Measurements from ENCODE around the gene RAB37.

RAB37 gene, protein sequence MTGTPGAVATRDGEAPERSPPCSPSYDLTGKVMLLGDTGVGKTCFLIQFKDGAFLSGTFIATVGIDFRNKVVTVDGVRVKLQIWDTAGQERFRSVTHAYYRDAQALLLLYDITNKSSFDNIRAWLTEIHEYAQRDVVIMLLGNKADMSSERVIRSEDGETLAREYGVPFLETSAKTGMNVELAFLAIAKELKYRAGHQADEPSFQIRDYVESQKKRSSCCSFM

DNA sequence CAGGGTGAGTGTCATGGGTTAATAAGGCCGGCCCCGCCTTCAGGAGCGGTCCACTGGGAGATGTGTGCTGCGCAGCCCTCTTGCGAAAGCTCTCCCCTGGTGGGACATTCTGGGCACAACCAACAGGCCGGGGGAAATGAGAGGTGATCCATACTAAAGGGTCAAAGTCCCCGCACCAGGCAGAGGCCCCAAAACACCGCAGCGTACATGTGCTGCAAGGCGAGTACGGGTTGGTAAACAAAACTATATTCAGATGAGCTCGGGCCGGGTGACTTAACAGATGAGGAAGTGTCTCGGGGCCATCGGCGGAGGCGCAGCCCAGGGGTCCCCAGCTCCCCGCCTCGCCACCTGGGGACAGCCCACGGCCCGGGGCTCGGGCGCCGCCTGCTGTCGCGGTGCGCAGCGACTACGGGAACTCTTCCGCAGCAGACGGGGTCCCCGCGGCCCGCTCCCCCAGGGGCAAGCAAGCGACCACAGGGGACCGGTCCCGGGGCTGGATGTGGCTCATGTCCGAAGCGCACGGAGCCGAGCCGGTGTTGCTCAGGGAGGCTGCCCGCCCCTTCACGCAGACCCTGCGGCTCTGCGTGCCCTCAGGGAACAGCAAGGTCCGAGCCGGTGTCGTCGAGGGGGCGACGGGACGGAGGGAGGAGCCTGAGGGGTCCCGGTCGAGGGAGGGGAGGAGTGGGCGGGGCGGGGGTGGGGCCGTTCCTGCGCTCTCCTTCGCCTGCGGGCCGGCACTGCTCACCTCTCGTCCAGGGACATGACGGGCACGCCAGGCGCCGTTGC lies at the start of gene RAB37:
TSS of gene RAB37 (plus strand) at position 744 of the 786 bp plus-strand sequence. CDS start at position 761, 17 bp downstream.
- no peak for DNase-seq (ENCODE audit: low read depth in 2 of 2)

DNA sequence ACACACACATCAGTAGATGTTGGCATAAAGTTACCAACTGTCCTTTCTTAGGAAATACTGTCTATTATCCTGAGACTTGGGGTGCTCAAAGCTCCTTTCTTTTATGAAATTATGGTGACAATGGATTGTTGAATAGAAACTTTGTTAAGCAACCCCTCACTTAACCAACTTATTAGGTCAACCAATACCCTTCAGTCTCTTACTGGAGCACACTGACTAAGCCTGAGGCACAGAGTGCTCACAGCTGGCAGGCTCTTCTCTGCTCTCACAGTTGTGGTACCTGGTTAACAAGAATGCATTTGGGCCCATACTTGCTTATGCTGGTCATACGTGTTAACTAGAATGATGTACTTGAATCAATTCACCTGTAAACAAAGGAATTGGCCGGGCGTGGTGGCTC lies 49.2 kb upstream of the RAB37 start:
- no peak for DNase-seq (ENCODE audit: low read depth in 2 of 2)

DNA sequence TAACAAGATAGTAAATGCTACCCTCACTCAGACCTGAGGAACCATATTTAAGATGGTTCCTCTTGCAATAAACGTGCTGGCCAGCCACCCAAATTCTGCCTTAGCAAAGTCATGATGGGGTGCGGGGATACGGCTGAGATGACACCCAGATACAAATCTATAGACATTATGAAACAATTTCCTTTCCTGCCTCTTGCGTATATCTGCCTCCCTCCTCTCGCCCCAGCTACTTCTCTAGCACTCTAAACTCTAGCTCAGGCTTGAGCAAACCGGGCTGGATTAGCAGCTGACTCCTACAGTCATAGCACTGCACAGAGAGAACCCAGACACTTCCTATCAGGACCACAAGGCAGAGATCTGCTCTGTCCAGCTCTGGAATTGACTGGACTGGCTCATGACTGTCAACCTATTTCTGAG lies 46.6 kb upstream of the RAB37 start:
- DNase-seq (ENCODE audit: low read depth in 2 of 2): no peak

DNA sequence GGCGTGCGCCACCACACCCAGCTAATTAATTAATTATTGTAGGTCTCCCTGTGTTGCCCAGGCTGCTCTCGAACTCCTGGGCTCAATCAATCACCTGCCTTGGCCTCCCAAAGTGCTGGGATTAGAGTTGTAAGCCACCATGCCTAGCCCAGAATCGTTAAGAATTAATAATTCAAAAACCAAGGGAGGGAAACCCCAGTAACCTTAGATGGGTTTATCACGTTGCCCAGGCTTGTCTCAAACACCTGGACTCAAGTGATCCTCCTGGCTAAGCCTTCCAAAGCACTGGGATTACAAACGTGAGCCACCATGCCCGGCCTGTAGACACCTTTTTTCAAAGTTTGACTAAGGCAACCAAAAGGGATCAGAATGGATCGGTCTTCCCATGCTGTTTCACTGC lies 45.9 kb upstream of the RAB37 start:
- DNase-seq (ENCODE audit: low read depth in 2 of 2): no peak

DNA sequence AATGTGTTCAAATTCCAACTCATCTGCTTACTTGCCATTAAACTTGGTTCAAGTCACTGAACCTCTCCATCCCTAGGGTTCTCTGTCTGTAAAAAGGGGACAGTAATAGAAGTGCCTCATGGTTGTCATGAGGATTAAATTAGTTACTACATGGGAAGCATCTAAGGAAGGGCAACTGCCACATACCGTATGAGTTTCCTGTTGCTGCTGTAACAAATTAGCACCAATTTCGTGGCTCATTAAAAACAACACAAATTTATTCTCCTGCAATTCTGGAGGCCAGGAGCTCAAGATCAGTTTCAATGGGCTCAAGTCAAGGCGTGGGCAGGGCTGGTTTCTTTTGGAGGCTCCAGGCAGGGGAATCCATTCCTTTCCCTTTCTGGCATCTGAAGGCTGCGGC lies 43.0 kb upstream of the RAB37 start:
- DNase-seq (ENCODE audit: low read depth in 2 of 2): no peak

DNA sequence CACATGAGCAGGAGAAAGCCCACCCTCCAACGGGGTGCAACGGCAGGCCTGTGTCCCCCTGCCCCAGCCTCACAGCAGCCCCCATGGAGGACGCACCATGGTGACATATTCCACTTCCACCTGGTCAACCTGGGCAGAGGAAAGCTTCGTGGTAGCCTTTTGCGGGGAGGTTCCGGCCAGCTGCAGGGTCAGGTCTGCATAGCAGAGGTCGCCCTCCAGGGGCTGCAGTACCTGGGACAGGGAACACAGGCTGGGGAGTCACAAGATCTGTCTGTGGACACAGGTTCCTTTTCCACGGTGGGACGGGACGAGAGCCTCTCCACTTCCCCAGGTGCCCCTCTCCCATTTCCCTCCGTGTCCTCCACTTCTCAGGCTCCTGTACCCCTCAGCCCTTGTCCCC lies 41.4 kb upstream of the RAB37 start:
- DNase-seq (ENCODE audit: low read depth in 2 of 2): no peak

DNA sequence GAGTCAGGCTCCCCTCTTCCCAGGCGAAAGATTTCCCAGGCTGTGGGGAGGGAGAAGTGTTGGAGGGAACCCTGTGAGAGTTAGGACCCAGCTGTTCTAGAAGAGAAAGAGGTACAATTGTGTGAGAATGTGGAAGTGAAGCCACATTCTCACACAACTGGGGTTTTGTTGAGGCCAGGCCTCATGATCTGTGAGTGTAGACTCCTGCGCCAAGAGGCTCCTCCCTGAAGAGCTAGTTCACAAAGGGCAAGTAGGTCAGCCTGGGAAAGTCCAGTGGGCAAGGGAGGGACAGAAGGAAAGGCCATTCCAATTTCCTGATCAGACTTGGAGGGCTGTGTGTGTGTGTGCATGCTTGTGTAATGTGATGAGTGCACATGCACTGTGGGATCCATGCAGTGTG lies 39.5 kb upstream of the RAB37 start:
- DNase-seq (ENCODE audit: low read depth in 2 of 2): no peak

DNA sequence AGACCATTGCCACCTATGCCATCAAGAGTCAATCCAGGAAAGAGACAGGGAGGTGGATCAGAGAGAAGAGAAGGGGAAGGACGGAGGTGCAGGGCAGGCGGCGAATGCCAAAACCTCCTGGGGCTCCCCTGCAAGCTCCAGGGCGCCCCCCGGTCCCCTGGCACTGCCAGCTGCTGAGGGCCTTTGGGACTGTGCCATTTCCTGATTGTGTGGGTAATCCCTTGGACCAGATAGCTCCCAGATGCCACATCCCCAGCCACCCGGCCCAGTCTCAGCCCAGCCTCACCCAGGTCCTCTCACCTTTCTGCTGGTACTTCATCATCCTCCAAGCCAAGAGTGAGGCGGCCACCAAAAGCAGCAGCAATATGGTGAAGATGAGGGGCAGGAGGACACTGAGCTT lies 39.0 kb upstream of the RAB37 start:
- DNase-seq (ENCODE audit: low read depth in 2 of 2): no peak

DNA sequence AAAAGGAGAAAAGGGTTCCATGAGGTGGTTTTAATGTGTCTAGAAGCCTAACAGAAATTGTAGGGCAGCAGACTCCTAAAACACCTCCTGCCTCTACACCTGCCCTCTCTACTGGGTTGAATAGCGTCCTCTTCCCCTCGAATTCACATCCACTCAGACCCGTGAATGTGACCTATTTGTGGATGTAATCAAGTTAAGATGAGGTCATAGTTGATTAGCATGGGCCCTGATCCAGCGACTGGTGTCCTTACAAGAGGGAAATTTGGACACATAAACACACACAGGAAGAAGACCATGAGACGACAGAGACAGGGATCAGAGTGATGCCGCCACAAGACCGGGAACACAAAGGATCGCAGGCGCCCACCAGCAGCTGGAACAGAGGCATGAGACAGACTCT lies 37.8 kb upstream of the RAB37 start:
- DNase-seq (ENCODE audit: low read depth in 2 of 2): no peak

DNA sequence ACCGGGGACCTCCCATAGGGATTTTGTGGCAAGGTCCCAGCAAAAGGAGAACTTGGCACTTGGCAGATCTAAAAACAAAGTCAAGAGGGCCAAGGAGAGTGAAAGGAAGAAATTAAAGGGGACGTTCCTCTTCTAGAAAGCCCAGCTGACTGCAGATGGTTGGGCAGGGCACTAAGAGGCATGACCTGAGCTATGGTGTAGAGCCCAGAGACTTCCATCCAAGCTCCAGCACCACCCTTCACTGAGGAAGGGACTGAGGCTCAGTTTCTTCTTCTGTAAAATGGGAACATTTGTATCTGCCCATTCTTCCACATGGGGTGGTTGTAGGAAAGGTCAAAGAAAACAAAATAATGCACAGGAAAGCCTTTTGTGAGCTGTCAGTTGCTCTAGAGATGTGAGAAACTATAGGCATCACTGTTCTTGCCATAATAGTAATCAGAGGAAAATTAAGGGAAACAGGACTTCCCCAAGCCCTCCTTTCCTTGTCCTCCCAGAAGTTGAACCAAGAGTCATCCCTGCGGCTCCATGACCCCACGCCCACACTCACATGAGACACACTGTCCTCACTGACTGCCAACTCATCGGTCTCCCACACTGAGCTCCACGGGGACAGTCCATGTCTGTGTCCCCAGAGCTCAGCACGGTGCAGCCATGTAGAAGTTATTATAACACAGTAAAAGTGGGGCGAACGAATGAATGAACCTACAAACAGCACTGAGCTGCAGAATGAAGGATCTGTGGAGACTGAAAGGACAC lies 34.8 kb upstream of the RAB37 start:
- DNase-seq (ENCODE audit: low read depth in 2 of 2): no peak

DNA sequence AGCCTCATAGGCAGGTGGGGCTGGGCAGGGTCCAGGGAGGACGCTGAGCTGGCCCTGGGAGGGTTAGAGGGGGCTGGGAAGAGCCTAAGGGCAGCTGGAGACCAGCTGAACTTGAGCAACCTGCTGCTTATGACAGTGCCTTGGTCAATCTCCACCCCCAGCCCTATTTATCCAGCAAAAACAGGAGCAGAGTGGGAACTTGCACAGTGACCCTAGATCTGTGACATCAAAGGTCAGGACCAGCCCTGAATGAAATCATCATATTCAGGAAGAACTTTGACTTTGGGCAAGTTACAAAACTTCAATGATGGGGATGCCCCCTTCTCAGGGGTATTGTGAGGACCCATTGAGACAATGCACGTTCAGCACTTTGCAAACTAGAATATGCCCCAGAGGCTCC lies 33.7 kb upstream of the RAB37 start:
- no peak for DNase-seq (ENCODE audit: low read depth in 2 of 2)

DNA sequence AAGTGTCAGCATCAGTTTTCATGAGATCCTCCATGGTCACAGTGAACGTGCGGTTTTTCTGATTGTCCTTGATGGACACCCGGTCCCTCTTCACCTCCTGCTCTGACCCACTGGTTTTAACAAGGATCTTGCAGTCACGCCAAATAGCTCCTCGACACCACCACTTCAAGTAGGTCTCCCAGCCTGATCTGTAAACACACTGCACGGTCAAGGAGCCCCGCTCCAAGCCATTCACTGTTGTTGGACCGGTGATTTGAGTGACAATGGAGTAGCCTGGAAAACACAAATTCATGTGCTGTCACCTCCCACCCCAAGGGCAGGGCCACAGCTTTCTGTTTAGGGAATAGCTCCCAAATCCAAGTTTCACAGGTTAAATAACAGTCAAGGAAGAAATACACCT lies 32.5 kb upstream of the RAB37 start:
- no peak for DNase-seq (ENCODE audit: low read depth in 2 of 2)

DNA sequence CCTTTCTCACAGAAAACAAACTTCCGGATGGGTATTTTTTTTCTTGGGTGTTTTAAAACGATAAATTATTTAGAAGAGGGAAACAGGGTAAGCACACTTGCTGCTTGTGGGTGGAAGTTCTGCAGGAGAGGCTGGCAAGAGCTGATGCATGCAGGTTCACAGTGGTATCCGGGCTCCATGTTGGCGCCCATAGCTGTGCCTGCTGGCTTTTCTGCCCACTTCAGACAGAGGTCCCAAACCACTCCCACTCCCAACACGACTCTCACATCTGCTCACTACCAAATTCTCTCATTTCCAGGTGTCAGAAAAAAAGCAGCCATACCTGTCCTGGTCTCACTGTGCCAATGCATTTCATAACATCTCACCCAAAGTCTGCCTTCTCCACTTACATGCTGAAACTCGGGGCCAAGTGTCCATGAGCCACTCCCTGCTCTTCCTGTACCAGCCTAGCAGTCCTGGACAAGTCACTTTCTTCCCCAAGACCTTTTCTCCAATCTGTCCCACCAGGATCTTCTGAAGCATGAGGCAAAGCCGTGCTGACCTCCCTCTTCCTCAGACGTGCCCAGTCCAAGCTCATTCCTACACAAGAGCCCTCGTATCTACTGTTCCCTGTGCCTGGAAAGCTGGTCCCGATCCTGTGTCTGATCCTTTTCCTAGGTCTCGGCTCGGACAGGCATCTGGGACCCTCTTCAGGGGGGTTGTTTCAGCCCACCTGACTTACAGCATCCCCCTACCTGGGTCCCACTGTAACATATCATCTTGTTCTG lies 25.8 kb upstream of the RAB37 start:
- DNase-seq (ENCODE audit: low read depth in 2 of 2): no peak

DNA sequence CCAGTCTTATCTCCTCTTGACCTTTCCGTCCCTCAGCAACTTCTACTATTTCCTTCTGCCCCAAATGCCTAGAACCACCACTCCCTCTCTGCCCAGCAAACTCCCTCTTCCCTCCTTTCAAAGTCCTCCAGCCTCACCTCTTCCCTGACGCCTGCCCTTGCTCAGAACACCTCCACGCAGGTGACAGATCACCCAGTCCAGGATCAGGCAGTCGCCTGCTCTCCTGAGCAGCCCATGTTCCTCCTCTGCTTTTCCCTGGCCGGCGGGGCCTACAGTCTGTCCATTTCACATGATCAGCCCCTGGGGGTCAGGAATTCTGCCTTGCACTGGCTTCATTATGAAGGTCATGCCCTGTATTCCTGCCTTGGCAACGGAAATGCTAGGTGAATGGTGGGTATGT lies 24.8 kb upstream of the RAB37 start:
- DNase-seq (ENCODE audit: low read depth in 2 of 2): no peak

DNA sequence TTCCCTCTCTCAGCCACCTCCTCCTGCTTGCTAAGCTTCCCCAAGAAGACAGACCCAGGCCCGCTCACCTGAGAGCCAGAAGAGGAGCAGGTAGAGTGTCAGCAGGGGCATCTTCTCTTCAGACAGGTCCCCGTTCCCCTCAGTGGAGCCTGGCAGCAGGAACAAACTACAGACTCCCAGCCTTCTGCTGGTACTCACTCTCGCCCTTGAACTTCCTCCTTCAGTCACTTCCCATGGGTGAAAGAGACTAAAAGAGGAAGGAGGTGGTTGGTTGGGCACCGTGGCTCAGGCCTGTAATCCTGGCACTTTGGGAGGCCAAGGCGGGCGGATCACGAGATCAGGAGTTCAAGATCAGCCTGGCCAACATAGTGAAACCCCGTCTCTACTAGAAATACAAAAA lies 24.3 kb upstream of the RAB37 start, which contains the start of gene CD300LF:
TSS of gene CD300LF (minus strand) at position 168 of the 400 bp plus-strand sequence. CDS start at position 111, 57 bp downstream.
- DNase-seq (ENCODE audit: low read depth in 2 of 2): no peak

DNA sequence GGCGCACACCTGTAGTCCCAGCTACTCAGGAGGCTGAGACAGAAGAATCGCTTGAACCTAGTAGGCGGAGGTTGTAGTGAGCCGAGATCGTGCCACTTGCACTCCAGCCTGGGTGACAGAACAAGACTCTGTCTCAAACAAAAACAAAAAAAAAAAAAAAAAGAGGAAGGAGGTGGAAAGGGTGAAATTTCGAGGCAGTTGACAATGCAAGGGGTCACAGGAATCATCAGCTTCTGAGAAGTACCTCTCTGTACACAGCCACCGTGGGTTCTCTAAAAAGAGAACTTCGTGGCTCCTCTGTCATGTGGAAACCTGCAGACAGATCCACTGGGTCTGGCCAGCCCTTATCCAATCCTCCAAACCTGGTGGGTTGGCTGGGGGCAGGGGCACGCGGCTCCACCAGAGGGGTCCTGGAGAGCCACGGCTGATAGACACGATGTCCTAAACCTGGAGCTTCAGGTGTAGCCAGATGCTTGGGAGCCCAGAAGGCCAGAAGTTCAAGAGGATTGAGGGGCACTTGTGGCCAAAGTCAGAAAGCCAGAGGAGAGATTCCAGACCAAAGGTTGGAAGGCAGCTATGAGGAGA lies 23.8 kb upstream of the RAB37 start:
- DNase-seq (ENCODE audit: low read depth in 2 of 2): no peak

DNA sequence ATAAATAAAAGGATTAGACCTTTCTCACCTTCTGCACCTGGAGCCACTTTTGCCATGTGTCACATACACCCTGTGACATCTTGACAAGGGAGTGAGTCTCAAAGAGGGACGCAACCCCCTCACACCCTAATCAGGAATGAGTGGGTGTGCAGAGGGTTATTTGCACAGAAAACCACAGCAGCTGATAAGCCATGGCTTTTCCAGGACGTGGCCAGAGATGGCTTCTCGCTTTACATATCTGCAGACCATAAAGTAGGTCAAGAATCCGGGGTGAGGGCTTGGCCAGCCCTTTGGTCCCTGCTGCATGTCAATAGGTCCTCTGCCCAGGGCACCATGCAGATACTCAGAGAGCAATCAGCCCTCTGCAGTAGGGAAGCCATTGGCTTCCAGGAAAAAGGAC lies 21.9 kb upstream of the RAB37 start:
- no peak for DNase-seq (ENCODE audit: low read depth in 2 of 2)

DNA sequence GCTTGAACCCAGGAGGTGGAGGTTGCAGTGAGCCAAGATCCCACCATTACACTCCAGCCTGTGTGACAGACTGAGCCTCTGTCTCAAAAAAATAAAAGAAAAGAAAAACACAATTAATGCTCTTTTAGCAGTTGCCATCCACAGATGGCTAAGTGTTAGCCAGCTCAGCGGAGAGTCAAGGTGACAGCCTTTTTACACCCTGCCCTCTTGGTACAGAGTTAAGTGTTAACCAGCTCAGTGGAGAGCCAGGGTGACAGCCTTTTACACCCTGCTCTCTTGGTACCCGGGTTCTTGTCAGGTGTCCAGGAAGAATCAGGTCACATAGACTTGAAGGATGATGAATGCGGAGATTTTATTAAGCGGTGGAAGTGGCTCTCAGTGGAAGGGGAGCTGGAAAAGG lies 16.6 kb upstream of the RAB37 start:
- DNase-seq (ENCODE audit: low read depth in 2 of 2): no peak

DNA sequence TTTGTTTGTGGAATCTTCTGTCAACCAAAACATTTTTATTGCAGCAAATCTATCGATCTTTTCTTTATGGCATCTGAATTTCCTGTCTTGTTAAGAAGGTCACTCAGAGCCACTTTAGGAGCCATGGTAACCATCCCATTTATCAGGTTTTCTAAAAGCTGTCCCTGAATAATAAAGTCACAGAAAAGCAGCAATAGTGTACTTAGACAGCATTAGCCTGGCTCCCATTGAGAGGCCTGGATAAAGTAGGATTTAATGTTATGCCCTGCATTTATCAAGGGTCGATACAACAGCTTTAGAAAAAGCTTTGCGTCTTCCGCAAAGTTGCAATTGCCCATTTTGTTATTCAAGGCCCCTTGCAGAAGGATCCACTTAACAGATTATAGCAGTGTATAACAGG lies 14.3 kb upstream of the RAB37 start:
- DNase-seq (ENCODE audit: low read depth in 2 of 2): no peak

DNA sequence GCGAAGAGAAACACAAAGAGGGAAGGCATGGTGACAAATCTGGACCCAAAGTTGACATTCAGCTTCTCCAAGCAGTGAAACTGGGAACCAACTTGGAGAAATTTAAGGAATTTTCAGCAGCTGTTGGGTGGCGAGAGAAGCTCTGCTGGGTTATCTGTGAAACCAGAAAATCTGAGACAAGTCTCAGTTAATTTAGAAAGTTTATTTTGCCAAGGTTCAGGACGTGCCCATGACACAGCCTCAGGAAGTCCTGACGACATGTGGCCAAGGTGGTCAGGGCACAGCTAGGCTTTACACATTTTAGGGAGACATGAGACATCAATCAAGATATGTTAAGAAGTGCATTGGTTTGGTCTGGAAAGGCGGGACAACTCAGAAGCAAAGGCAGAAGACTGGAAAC lies 13.2 kb upstream of the RAB37 start:
- no peak for DNase-seq (ENCODE audit: low read depth in 2 of 2)

DNA sequence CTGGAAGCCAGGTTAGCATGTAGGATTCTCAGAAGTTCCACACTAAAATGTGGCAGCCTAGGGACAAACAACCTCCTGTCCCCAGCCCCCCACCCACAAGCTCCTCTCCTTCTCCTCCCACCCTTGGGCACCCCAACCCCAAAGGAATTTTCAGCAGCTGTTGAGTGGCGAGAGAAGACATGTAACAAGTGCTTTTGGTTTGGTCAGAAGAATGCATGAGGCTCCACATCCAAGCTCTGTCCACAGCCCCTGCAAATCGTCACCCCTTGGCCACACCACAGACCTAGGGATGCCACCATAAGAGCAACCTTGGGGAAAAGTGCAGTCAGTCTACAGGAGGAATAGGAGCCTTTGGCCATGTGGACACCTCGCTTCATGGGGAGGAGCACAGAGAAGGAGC lies 11.9 kb upstream of the RAB37 start:
- DNase-seq (ENCODE audit: low read depth in 2 of 2): no peak

All from stimulated activated CD4-positive, alpha-beta T cell treated with anti-CD3 and anti-CD28 coated beads, Interleukin-1b, Interleukin-23, amount 100 ng/mL, for 1 hour (primary cell).